Measurements from ENCODE around the gene KCNQ2.

KCNQ2 gene

GRCh38 chr20:63425846-63426485 lies 46.5 kb downstream of the KCNQ2 start:
- H3K27ac ChIP-seq, result no peak overlapping the region
- TF ChIP-seq, protein P1, sequence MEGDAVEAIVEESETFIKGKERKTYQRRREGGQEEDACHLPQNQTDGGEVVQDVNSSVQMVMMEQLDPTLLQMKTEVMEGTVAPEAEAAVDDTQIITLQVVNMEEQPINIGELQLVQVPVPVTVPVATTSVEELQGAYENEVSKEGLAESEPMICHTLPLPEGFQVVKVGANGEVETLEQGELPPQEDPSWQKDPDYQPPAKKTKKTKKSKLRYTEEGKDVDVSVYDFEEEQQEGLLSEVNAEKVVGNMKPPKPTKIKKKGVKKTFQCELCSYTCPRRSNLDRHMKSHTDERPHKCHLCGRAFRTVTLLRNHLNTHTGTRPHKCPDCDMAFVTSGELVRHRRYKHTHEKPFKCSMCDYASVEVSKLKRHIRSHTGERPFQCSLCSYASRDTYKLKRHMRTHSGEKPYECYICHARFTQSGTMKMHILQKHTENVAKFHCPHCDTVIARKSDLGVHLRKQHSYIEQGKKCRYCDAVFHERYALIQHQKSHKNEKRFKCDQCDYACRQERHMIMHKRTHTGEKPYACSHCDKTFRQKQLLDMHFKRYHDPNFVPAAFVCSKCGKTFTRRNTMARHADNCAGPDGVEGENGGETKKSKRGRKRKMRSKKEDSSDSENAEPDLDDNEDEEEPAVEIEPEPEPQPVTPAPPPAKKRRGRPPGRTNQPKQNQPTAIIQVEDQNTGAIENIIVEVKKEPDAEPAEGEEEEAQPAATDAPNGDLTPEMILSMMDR (conservative IDR thresholded peaks at IDR 0.05), result no peak
- no peak for TF ChIP-seq ZFX (IDR thresholded peaks at IDR 0.05)

GRCh38 chr20:63424613-63425012 lies 47.8 kb downstream of the KCNQ2 start:
- TF ChIP-seq ZFX (IDR thresholded peaks at IDR 0.05), result no peak
- TF ChIP-seq, protein P1 (conservative IDR thresholded peaks at IDR 0.05), result no peak
- H3K27ac ChIP-seq, result no peak overlapping the region

- no peak overlapping the region for H3K27ac ChIP-seq
- TF ChIP-seq, protein P1 (conservative IDR thresholded peaks at IDR 0.05), result no peak
- TF ChIP-seq ZFX (IDR thresholded peaks at IDR 0.05), result no peak
Measured at GRCh38 chr20:63423751-63424150, 48.7 kb downstream of the KCNQ2 start.

DNA sequence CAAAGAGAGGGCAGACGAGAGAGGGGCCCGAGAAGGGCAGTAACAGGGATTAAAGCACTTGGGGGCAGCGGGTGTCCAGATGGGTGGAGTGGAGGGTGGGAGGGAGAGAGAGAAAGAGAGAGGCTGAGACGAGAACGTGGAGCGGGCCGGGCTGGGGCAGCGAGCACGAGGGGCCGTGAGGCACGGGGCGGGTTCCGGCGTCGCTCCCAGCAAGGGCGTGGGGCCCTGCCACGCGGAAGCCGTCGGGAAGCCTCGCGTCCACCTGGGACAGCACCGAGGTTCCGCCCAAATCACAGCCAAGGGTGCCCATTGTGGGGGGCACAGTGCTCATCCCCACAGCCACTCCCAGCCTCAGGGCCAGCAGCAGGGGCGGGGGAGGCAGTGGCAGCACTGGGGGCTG lies 49.8 kb downstream of the KCNQ2 start:
- no peak overlapping the region for H3K27ac ChIP-seq
- TF ChIP-seq ZFX (IDR thresholded peaks at IDR 0.05), result no peak
- TF ChIP-seq, protein P1 (conservative IDR thresholded peaks at IDR 0.05), result no peak

GRCh38 chr20:63421913-63422312 lies 50.5 kb downstream of the KCNQ2 start:
- H3K27ac ChIP-seq, result no peak overlapping the region
- TF ChIP-seq, protein P1 (conservative IDR thresholded peaks at IDR 0.05), result no peak
- no peak for TF ChIP-seq ZFX (IDR thresholded peaks at IDR 0.05)

DNA sequence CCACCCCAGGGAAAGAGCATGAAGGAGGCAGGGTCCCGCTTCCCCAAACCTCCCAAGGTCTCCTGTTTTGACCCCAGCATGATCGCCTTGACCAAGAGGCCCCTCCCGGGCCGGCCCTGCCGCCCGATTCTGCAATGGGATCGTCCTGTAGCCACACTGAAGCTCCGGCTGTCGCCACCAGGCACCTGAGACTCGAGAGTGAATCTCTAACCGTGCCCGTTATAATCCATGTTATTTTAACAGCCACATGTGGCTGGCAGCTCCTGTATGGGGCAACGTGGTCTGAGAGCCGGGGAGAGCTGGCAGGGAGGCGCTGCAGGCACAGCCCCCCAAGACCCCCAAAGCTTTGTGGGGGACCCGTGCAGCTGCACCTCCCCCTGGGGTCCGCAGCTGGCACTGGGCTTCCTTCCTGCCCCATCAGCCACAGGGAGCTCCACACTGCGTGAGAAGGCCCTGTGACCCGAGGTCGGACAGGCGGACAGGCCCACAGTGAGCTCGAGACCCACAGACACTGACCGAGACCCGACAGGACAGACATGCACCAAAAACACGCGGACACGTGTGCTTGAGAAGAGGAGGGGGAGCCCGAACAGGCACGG lies 51.3 kb downstream of the KCNQ2 start:
- H3K27ac ChIP-seq, result no peak overlapping the region
- no peak for TF ChIP-seq ZFX (IDR thresholded peaks at IDR 0.05)
- TF ChIP-seq, protein P1 (conservative IDR thresholded peaks at IDR 0.05), result no peak

GRCh38 chr20:63420359-63421093 lies 51.9 kb downstream of the KCNQ2 start:
- TF ChIP-seq, protein P1 (conservative IDR thresholded peaks at IDR 0.05), result no peak
- TF ChIP-seq ZFX (IDR thresholded peaks at IDR 0.05), result no peak
- no peak overlapping the region for H3K27ac ChIP-seq
